ENCODE data around the gene ME3.
A peak's percentile ranks its signal among the peaks of the same experiment; 100 is the strongest.

The ME3 gene

DNA sequence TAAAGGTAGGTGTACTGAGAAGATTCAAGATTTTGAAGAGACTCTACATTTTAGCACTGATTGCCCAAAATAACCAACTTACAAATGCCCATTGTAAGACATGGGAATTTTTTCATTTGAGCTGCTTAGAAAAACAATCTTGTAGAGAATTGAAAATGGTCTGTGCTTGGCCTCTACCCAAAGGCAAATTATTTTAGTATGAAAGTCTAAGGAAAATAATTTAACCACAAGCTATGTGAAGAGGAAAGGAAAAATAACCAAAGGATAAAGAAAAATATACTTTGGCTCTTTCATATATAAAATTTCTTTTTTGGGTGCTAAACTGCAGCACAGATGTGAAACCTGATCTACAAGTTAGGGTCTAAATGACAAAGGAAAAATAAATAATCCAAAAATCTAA is 54.9 kb downstream of the ME3 start:
- Histone ChIP-seq H3K4me3 (ENCODE audit: control insufficient read depth in 1 of 7, extremely low read depth in 1 of 7, insufficient read depth in 4 of 7, low read depth in 2 of 7, low read length in 6 of 7) (no peak overlapping the region), H3K27me3 (replicated peaks in 2 of 5; ENCODE audit: control insufficient read depth in 4 of 5, insufficient read depth in 5 of 5, low read length in 4 of 5) (no peaks in the 10 kb centered on the region), H3K27ac (ENCODE audit: insufficient read depth in 1 of 2, low read depth in 1 of 2, low read length in 2 of 2, poor library complexity in 1 of 2, severe bottlenecking in 2 of 2) (no peak overlapping the region), H3K4me1 (ENCODE audit: control extremely low read depth in 1 of 4, control insufficient read depth in 4 of 4, insufficient read depth in 4 of 4, low read length in 3 of 4) (no peaks in the 10 kb centered on the region), H3K36me3 (ENCODE audit: control insufficient read depth in 4 of 4, insufficient read depth in 4 of 4, low read length in 3 of 4) (peaks cover 0 to 7% (median under 1%) of the 10 kb centered on the region in 4 experiments), H3K9me3 (ENCODE audit: control extremely low read depth in 1 of 5, control insufficient read depth in 4 of 5, insufficient read depth in 2 of 5, low read depth in 1 of 5, low read length in 4 of 5) (peaks cover 0 to 11% (median 1%) of the 10 kb centered on the region in 5 experiments)
- ChIA-PET POLR2A (no interaction called here), CTCF (no interaction called here)
- DNase-seq, result no peak

DNA sequence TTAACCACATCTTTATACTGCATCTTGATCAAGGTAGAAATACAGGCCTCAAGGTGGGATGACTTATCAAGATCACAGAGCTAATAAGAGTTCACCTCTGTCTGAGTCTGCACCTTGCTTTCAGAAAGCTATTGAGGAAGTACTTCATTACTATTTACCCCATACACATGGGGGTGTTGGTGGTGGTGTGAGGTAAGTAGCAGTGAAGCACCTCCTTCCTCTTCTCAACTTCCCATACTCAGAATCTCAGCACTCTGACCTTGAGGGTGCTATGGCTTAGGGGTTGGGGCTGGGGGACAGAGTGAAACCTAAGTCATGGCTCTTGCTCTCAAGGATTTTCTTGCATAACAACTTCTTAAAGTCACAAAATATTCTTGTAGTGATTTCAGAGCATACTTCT is 56.9 kb downstream of the ME3 start:
- H3K9me3 ChIP-seq (ENCODE audit: control extremely low read depth in 1 of 5, control insufficient read depth in 4 of 5, insufficient read depth in 2 of 5, low read depth in 1 of 5, low read length in 4 of 5), result peaks cover 0 to 11% (median 1%) of the 10 kb centered on the region in 5 experiments
- H3K27ac ChIP-seq (ENCODE audit: insufficient read depth in 1 of 2, low read depth in 1 of 2, low read length in 2 of 2, poor library complexity in 1 of 2, severe bottlenecking in 2 of 2), result no peak overlapping the region
- no peak overlapping the region for H3K4me3 ChIP-seq (ENCODE audit: control insufficient read depth in 1 of 7, extremely low read depth in 1 of 7, insufficient read depth in 4 of 7, low read depth in 2 of 7, low read length in 6 of 7)
- ChIA-PET POLR2A (no interaction called here), CTCF (no interaction called here)
- no peaks in the 10 kb centered on the region for H3K27me3 ChIP-seq (replicated peaks in 2 of 5; ENCODE audit: control insufficient read depth in 4 of 5, insufficient read depth in 5 of 5, low read length in 4 of 5)
- H3K36me3 ChIP-seq (ENCODE audit: control insufficient read depth in 4 of 4, insufficient read depth in 4 of 4, low read length in 3 of 4), result no peaks in the 10 kb centered on the region
- H3K4me1 ChIP-seq (ENCODE audit: control extremely low read depth in 1 of 4, control insufficient read depth in 4 of 4, insufficient read depth in 4 of 4, low read length in 3 of 4), result no peaks in the 10 kb centered on the region
- DNase-seq, result peak in 1 of 3 donors; percentile 18

GRCh38 chr11:86610559-86611341 is 61.7 kb downstream of the ME3 start:
- Histone ChIP-seq H3K4me3 (ENCODE audit: control insufficient read depth in 1 of 7, extremely low read depth in 1 of 7, insufficient read depth in 4 of 7, low read depth in 2 of 7, low read length in 6 of 7) (no peak overlapping the region), H3K9me3 (ENCODE audit: control extremely low read depth in 1 of 5, control insufficient read depth in 4 of 5, insufficient read depth in 2 of 5, low read depth in 1 of 5, low read length in 4 of 5) (peaks cover 0 to 11% (median 0%) of the 10 kb centered on the region in 5 experiments), H3K27ac (ENCODE audit: insufficient read depth in 1 of 2, low read depth in 1 of 2, low read length in 2 of 2, poor library complexity in 1 of 2, severe bottlenecking in 2 of 2) (no peak overlapping the region), H3K27me3 (replicated peaks in 2 of 5; ENCODE audit: control insufficient read depth in 4 of 5, insufficient read depth in 5 of 5, low read length in 4 of 5) (no peaks in the 10 kb centered on the region), H3K4me1 (ENCODE audit: control extremely low read depth in 1 of 4, control insufficient read depth in 4 of 4, insufficient read depth in 4 of 4, low read length in 3 of 4) (peaks cover 0 to 7% (median 0%) of the 10 kb centered on the region in 4 experiments), H3K36me3 (ENCODE audit: control insufficient read depth in 4 of 4, insufficient read depth in 4 of 4, low read length in 3 of 4) (no peaks in the 10 kb centered on the region)
- no peak for DNase-seq
- WGBS (ENCODE audit: insufficient coverage), result 100% methylated on average over 2 of the region's 5 CpGs
- CTCF ChIA-PET, result no interaction called here
- POLR2A ChIA-PET, result no interaction called here

GRCh38 chr11:86608251-86608799 is 64.1 kb downstream of the ME3 start:
- CTCF ChIA-PET, result interaction anchor here (0.6 to 2.7 kb wide), 44 partner anchors 11 to 754 kb away, joined by 3 to 22 read pairs (median 4); partner anchors contain the start of genes CCDC83, ME3 and PRSS23
- Histone ChIP-seq H3K27me3 (replicated peaks in 2 of 5; ENCODE audit: control insufficient read depth in 4 of 5, insufficient read depth in 5 of 5, low read length in 4 of 5) (no peaks in the 10 kb centered on the region), H3K27ac (ENCODE audit: insufficient read depth in 1 of 2, low read depth in 1 of 2, low read length in 2 of 2, poor library complexity in 1 of 2, severe bottlenecking in 2 of 2) (no peak overlapping the region), H3K4me3 (ENCODE audit: control insufficient read depth in 1 of 7, extremely low read depth in 1 of 7, insufficient read depth in 4 of 7, low read depth in 2 of 7, low read length in 6 of 7) (peak overlapping the region in 4 of 7 experiments; percentile 11 to 69 (median 52)), H3K9me3 (ENCODE audit: control extremely low read depth in 1 of 5, control insufficient read depth in 4 of 5, insufficient read depth in 2 of 5, low read depth in 1 of 5, low read length in 4 of 5) (no peaks in the 10 kb centered on the region), H3K36me3 (ENCODE audit: control insufficient read depth in 4 of 4, insufficient read depth in 4 of 4, low read length in 3 of 4) (no peaks in the 10 kb centered on the region), H3K4me1 (ENCODE audit: control extremely low read depth in 1 of 4, control insufficient read depth in 4 of 4, insufficient read depth in 4 of 4, low read length in 3 of 4) (peaks cover 0 to 7% (median 0%) of the 10 kb centered on the region in 4 experiments)
- POLR2A ChIA-PET, result interaction anchor here (0.6 to 1.3 kb wide), 2 partner anchors 12 to 151 kb away, joined by 3 read pairs; no protein-coding TSS in a partner anchor
- 16% methylated on average over 6 of the region's 7 CpGs for WGBS (ENCODE audit: insufficient coverage)
- peak; percentile 67 to 77 (median 77) for DNase-seq

GRCh38 chr11:86606836-86607481 is 65.5 kb downstream of the ME3 start:
- ChIA-PET CTCF (interaction anchor here (0.6 to 2.7 kb wide), 5 partner anchors 185 to 1898 kb away, joined by 3 to 14 read pairs (median 4); partner anchors contain the start of genes HIKESHI and PRSS23), POLR2A (no interaction called here)
- H3K36me3 ChIP-seq (ENCODE audit: control insufficient read depth in 4 of 4, insufficient read depth in 4 of 4, low read length in 3 of 4), result no peaks in the 10 kb centered on the region
- H3K9me3 ChIP-seq (ENCODE audit: control extremely low read depth in 1 of 5, control insufficient read depth in 4 of 5, insufficient read depth in 2 of 5, low read depth in 1 of 5, low read length in 4 of 5), result no peaks in the 10 kb centered on the region
- H3K4me1 ChIP-seq (ENCODE audit: control extremely low read depth in 1 of 4, control insufficient read depth in 4 of 4, insufficient read depth in 4 of 4, low read length in 3 of 4), result peaks cover 0 to 7% (median 0%) of the 10 kb centered on the region in 4 experiments
- no peak overlapping the region for H3K27ac ChIP-seq (ENCODE audit: insufficient read depth in 1 of 2, low read depth in 1 of 2, low read length in 2 of 2, poor library complexity in 1 of 2, severe bottlenecking in 2 of 2)
- H3K4me3 ChIP-seq (ENCODE audit: control insufficient read depth in 1 of 7, extremely low read depth in 1 of 7, insufficient read depth in 4 of 7, low read depth in 2 of 7, low read length in 6 of 7), result no peak overlapping the region
- DNase-seq, result no peak
- H3K27me3 ChIP-seq (replicated peaks in 2 of 5; ENCODE audit: control insufficient read depth in 4 of 5, insufficient read depth in 5 of 5, low read length in 4 of 5), result no peaks in the 10 kb centered on the region
- no CpG with 5 or more reads among the region's 1 CpG for WGBS (ENCODE audit: insufficient coverage)

DNA sequence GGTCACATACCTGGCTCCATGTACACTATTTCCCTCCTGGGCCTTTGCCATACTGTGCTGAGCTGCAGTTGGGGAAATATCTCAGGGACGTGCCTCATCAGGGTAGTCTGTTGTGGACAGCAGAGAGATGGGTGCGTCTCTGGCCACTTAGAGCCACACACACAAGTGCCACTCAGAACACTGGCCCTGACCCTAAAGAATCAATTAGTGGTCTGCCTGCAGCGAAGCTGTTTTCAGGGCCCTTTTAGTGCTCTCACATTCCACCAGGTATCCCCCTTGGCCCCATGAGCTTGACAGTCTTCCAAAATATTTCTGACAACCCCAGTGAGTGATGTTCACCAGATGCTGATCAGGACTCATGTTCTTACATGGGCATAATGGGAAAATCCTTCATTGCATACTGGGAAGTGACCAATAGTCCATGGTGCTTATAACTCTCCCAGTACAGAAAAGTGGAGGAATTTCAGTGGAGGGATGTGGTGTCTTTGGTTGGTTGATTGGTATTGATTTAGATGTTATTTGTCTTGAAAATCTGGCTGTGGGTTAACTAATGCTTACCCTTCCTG is 66.1 kb downstream of the ME3 start:
- WGBS (ENCODE audit: insufficient coverage), result 100% methylated on average over 2 of the region's 3 CpGs
- Histone ChIP-seq H3K27ac (ENCODE audit: insufficient read depth in 1 of 2, low read depth in 1 of 2, low read length in 2 of 2, poor library complexity in 1 of 2, severe bottlenecking in 2 of 2) (no peak overlapping the region), H3K9me3 (ENCODE audit: control extremely low read depth in 1 of 5, control insufficient read depth in 4 of 5, insufficient read depth in 2 of 5, low read depth in 1 of 5, low read length in 4 of 5) (no peaks in the 10 kb centered on the region), H3K4me1 (ENCODE audit: control extremely low read depth in 1 of 4, control insufficient read depth in 4 of 4, insufficient read depth in 4 of 4, low read length in 3 of 4) (peaks cover 0 to 7% (median 0%) of the 10 kb centered on the region in 4 experiments), H3K4me3 (ENCODE audit: control insufficient read depth in 1 of 7, extremely low read depth in 1 of 7, insufficient read depth in 4 of 7, low read depth in 2 of 7, low read length in 6 of 7) (no peak overlapping the region), H3K27me3 (replicated peaks in 2 of 5; ENCODE audit: control insufficient read depth in 4 of 5, insufficient read depth in 5 of 5, low read length in 4 of 5) (no peaks in the 10 kb centered on the region), H3K36me3 (ENCODE audit: control insufficient read depth in 4 of 4, insufficient read depth in 4 of 4, low read length in 3 of 4) (no peaks in the 10 kb centered on the region)
- ChIA-PET CTCF (interaction anchor here (1.2 kb wide), 1 partner anchor 18 kb away, joined by 3 read pairs; no protein-coding TSS in a partner anchor), POLR2A (no interaction called here)
- no peak for DNase-seq

Data from common myeloid progenitor, CD34-positive (primary cell).